SK-N-MC (cell line): Measurements from ENCODE around the gene HSD17B1.

Experiments
- DNase-seq: peaks from one replicate; pipeline ENCODE4 v3.0.0-alpha.2; 2011; ENCODE audit warnings: low read depth, low spot score
- H3K27ac ChIP-seq: fragments of 200-600 bp; sonication (generic); 2 replicates; pipeline ENCODE4 v1.5.1; 2016; ENCODE audit warnings: mixed run types
- H3K36me3 ChIP-seq: fragments of 200-600 bp; sonication (generic); 2 replicates; pipeline ENCODE4 v1.6.1; 2017; ENCODE audit warnings: antibody characterized with exemption, low read length, mixed read lengths; ENCODE audit not compliant: insufficient read depth
- H3K4me3 ChIP-seq: fragments of 200-600 bp; sonication (generic); 2 replicates; pipeline ENCODE4 v1.5.1; 2016
- H3K9ac ChIP-seq: fragments of 200-600 bp; sonication (generic); 2 replicates; pipeline ENCODE4 v1.8.0; 2017; ENCODE audit warnings: mixed run types, mixed read lengths; ENCODE audit not compliant: insufficient read length
- H3K9me3 ChIP-seq: fragments of 200-600 bp; sonication (generic); 2 replicates; pipeline ENCODE4 v1.6.1; 2017; ENCODE audit warnings: low read depth, mild to moderate bottlenecking, antibody characterized with exemption, low read length, moderate library complexity, mixed read lengths
- EZH2 ChIP-seq: fragments of 200-600 bp; sonication (generic); IDR thresholded peaks from one replicate; pipeline ENCODE4 v1.6.1; 2017; ENCODE audit warnings: antibody characterized with exemption
- FOXP2 ChIP-seq: optimal IDR thresholded peaks from 2 replicates; pipeline ENCODE3; 2011; ENCODE audit warnings: mild to moderate bottlenecking, moderate library complexity; ENCODE audit not compliant: insufficient read depth; ENCODE audit errors: extremely low read length, control extremely low read depth
- POLR2AphosphoS5 ChIP-seq: IDR thresholded peaks from 2 replicates; pipeline ENCODE4 v1.6.1; 2012; ENCODE audit warnings: mild to moderate bottlenecking, low read depth, low read length, borderline replicate concordance

The HSD17B1 gene

DNA sequence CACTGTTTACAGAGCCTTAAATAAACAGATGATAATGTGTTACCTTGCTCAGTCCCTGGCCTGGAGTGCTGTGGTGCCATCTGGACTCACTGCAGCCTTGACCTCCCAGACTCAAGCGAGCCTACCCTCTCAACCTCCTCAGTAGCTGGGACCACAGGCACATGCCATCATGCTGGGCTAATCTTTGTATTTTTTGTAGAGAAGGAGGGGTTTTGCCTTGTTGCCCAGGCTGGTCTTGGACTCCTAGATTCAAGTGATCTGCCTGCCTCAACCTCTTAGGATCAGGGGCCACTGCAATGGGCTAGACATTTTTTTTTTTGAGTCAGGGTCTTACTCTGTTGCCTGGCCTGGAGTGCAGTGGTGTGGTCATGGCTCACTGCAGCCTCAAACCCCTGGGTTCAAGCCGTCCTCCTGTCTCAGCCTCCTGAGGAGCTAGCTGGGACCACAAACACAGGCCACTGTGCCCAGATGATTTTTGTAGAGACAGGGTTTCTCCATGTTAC is 21.7 kb upstream of the HSD17B1 start:
- TF ChIP-seq FOXP2 = no peak
- H3K9ac ChIP-seq = no peak overlapping the region
- H3K27ac ChIP-seq = no peak overlapping the region
- no peaks in the 10 kb centered on the region for H3K9me3 ChIP-seq
- H3K4me3 ChIP-seq = no peak overlapping the region
- no peaks in the 10 kb centered on the region for H3K36me3 ChIP-seq
- DNase-seq = no peak

- no peaks in the 10 kb centered on the region for H3K9me3 ChIP-seq
- H3K36me3 ChIP-seq = no peaks in the 10 kb centered on the region
- no peak overlapping the region for H3K9ac ChIP-seq
- H3K4me3 ChIP-seq = peak overlapping the region; percentile 74
- no peak for DNase-seq
- H3K27ac ChIP-seq = no peak overlapping the region
- TF ChIP-seq POLR2AphosphoS5 (no peak), FOXP2 (no peak), EZH2 (no peak)
Observed at GRCh38 chr17:42531455-42532354, 21.0 kb upstream of the HSD17B1 start.

GRCh38 chr17:42535155-42536047 is 17.3 kb upstream of the HSD17B1 start:
- no peaks in the 10 kb centered on the region for H3K9me3 ChIP-seq
- peak overlapping the region; percentile 79 for H3K4me3 ChIP-seq
- peak overlapping the region; percentile 27 for H3K27ac ChIP-seq
- no peak overlapping the region for H3K9ac ChIP-seq
- DNase-seq = no peak
- TF ChIP-seq FOXP2 = no peak
- no peak for TF ChIP-seq EZH2
- TF ChIP-seq POLR2AphosphoS5 = no peak
- H3K36me3 ChIP-seq = 0 out of 2 replicates have a peak, but pooled peaks cover 3% of the 10 kb centered on the region

- Histone ChIP-seq H3K36me3 (0 out of 2 replicates have a peak, but pooled peaks cover 3% of the 10 kb centered on the region), H3K27ac (peak within 1 kb of the TSS; percentile 27), H3K9me3 (no peaks in the 10 kb centered on the region), H3K4me3 (peak within 1 kb of the TSS; percentile 79), H3K9ac (peak within 1 kb of the TSS; percentile 55)
- TF ChIP-seq EZH2 = no peak
- peak; percentile 60 for TF ChIP-seq POLR2AphosphoS5
- no peak for DNase-seq
Observed at GRCh38 chr17:42536048-42536371, 16.7 kb upstream of the HSD17B1 start, which contains the start of gene NAGLU. Gene NAGLU (plus strand): TSS chr17:42536241. CDS start chr17:42536273, 32 bp downstream.

- TF ChIP-seq POLR2AphosphoS5 (0 out of 2 replicates have a peak, but pooled peaks have one; percentile 14), EZH2 (no peak)
- peak overlapping the region; percentile 79 for H3K4me3 ChIP-seq
- no peak overlapping the region for H3K27ac ChIP-seq
- H3K9ac ChIP-seq = peak overlapping the region; percentile 55
- no peaks in the 10 kb centered on the region for H3K9me3 ChIP-seq
- H3K36me3 ChIP-seq = 0 out of 2 replicates have a peak, but pooled peaks cover 3% of the 10 kb centered on the region
- DNase-seq = no peak
Observed at GRCh38 chr17:42536372-42537155, 16.2 kb upstream of the HSD17B1 start.

DNA sequence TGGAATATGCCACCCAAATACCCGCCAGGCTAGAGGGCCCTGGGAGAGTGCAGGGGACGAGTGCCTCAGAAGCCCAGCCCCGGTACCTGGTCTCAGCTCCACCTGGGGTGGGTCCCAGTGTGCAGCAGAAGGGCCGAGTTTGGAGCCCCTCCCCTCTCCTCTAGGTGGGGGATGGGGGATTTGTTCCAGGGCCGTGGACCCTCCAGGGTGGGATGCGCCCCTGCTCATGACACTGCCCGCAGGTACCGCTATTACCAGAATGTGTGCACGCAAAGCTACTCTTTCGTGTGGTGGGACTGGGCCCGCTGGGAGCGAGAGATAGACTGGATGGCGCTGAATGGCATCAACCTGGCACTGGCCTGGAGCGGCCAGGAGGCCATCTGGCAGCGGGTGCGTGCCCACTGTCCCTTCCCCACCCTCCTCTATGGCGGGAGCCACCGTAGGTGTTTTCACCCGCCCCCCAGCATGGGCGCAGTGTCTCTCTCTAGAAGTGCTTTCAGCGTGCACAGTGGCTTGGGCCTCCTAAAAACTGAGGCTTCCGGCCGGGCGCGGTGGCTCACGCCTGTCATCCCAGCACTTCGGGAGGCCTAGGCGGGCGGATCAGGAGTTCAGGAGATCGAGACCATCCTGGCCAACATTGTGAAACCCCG is 15.4 kb upstream of the HSD17B1 start:
- H3K9me3 ChIP-seq = no peaks in the 10 kb centered on the region
- H3K4me3 ChIP-seq = peak overlapping the region; percentile 79
- no peak overlapping the region for H3K27ac ChIP-seq
- H3K9ac ChIP-seq = peak overlapping the region; percentile 55
- 0 out of 2 replicates have a peak, but pooled peaks cover 3% of the 10 kb centered on the region for H3K36me3 ChIP-seq
- no peak for TF ChIP-seq POLR2AphosphoS5
- TF ChIP-seq EZH2 = no peak
- TF ChIP-seq FOXP2 = no peak
- DNase-seq = no peak

DNA sequence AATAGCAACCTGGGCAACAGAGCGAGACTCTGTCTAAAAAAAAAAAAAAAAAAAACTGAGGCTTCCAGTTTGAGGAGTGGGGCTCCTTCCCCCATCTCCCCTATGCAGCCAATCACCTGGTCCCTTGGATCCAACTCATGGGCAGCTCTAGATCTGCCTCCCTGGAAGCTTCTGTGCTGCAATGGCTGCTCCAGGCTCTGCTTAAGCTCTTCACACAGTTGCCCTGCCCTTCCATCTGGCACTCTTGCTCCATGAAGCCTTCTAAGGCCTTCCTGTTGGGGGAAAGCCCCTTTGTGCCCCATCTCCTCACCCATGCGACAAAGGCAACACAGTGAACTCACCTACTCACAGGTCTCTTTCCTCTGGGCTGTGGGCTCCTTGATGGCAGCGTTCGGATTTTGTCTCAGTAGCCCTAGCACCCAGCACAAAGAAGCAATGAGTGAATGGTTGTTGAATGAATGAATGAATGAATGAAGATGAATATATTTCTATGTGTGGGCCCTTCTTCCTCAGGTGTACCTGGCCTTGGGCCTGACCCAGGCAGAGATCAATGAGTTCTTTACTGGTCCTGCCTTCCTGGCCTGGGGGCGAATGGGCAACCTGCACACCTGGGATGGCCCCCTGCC is 14.8 kb upstream of the HSD17B1 start:
- TF ChIP-seq EZH2 (no peak), FOXP2 (no peak), POLR2AphosphoS5 (no peak)
- H3K36me3 ChIP-seq = 0 out of 2 replicates have a peak, but pooled peaks cover 3% of the 10 kb centered on the region
- no peak overlapping the region for H3K9ac ChIP-seq
- no peaks in the 10 kb centered on the region for H3K9me3 ChIP-seq
- no peak overlapping the region for H3K4me3 ChIP-seq
- DNase-seq = no peak
- no peak overlapping the region for H3K27ac ChIP-seq
